T-cell (primary cell): ENCODE data around the gene U2AF1. TPM values are rescaled to one million over a fixed set of nuclear protein-coding genes. Genes with fewer than 3 reads are reported as not detected.
A peak's percentile ranks its signal among the peaks of the same experiment; 100 is the strongest.
"Not testable (repeated sequence)": the region's sequence is repeated elsewhere in the genome, so short reads cannot be mapped to it uniquely, and the experiment has no call there.

Source experiments
- ATAC-seq, 4 experiments: fragments of 200-7000 bp in 3 of 4; fragments of 150-1000 bp in 1 of 4; cut with Tn5 transposase; replicated peaks in 1 of 4; 1 replicate in 3 of 4; 2 replicates in 1 of 4; pipeline ENCODE4 v1.10.0; 2021; ENCODE audit warnings: moderate library complexity in 3 of 4, mild to moderate bottlenecking in 2 of 4, moderate number of reproducible peaks in 1 of 4
- CTCF ChIA-PET, 2 donors: fragments of 300-600 bp; sonication (Branson Sonifier 250); formaldehyde crosslinking; loops; one replicate each; lab custom pipeline; 2022; ENCODE audit warnings: antibody characterized with exemption in 2 of 2; lab: Charles Lee
- POLR2A ChIA-PET, 2 donors: fragments of 300-600 bp; sonication (Branson Sonifier 250); formaldehyde crosslinking; loops; one replicate each; lab custom pipeline; 2022; ENCODE audit warnings: antibody characterized with exemption in 2 of 2; lab: Charles Lee
- DNase-seq, 35 experiments: peaks; one replicate each; pipeline versions ENCODE4 v3.0.0 to v3.0.0-alpha.2; 2013 to 2023
- H3K27ac ChIP-seq: one replicate; pipeline ENCODE4 v1.5.1; 2013; ENCODE audit warnings: low read length
- H3K27me3 ChIP-seq, 2 experiments: replicated peaks in 1 of 2; 1 replicate in 1 of 2; 2 replicates in 1 of 2; pipeline versions ENCODE4 v1.6.1 to v1.7.0; 2013; ENCODE audit warnings: low read length in 1 of 2, mixed read lengths in 1 of 2; ENCODE audit not compliant: control insufficient read depth in 2 of 2, insufficient read depth in 2 of 2; ENCODE audit errors: extremely low read depth in 1 of 2
- H3K36me3 ChIP-seq, 2 donors: 1 replicate in 1 of 2; 2 replicates in 1 of 2; pipeline versions ENCODE4 v1.6.1 to v1.7.0; 2013; ENCODE audit warnings: low read length in 1 of 2; ENCODE audit not compliant: control insufficient read depth in 2 of 2, insufficient read depth in 1 of 2; ENCODE audit errors: extremely low read depth in 1 of 2
- H3K4me1 ChIP-seq, 2 experiments: 1 replicate in 1 of 2; 2 replicates in 1 of 2; pipeline versions ENCODE4 v1.6.1 to v1.7.0; 2013; ENCODE audit warnings: low read length in 2 of 2, mixed read lengths in 1 of 2; ENCODE audit not compliant: insufficient read depth in 2 of 2, control insufficient read depth in 1 of 2; ENCODE audit errors: extremely low read depth in 1 of 2
- H3K4me3 ChIP-seq, 2 donors: 1 replicate in 1 of 2; 2 replicates in 1 of 2; pipeline versions ENCODE4 v1.5.1 to v1.7.0; 2013; ENCODE audit warnings: mild to moderate bottlenecking in 2 of 2, low read length in 1 of 2, moderate library complexity in 1 of 2; ENCODE audit not compliant: control insufficient read depth in 1 of 2; ENCODE audit errors: extremely low read depth in 1 of 2
- H3K9me3 ChIP-seq: 2 replicates; pipeline ENCODE4 v1.7.0; 2013
- H3K27ac Mint-ChIP-seq, 2 donors: one replicate each; pipeline ENCODE4 v1.8.0; 2020 to 2021; ENCODE audit warnings: mild to moderate bottlenecking in 2 of 2, mixed read lengths in 2 of 2
- H3K27me3 Mint-ChIP-seq, 2 donors: one replicate each; pipeline ENCODE4 v1.8.0; 2021 to 2022; ENCODE audit warnings: mixed read lengths in 2 of 2
- H3K36me3 Mint-ChIP-seq: one replicate; pipeline ENCODE4 v1.8.0; 2021; ENCODE audit warnings: mixed read lengths
- H3K4me1 Mint-ChIP-seq, 3 donors: one replicate each; pipeline ENCODE4 v1.8.0; 2020 to 2022; ENCODE audit warnings: mixed read lengths in 3 of 3, mild to moderate bottlenecking in 1 of 3
- H3K4me3 Mint-ChIP-seq, 3 donors: one replicate each; pipeline ENCODE4 v1.8.0; 2020 to 2022; ENCODE audit warnings: mild to moderate bottlenecking in 3 of 3, mixed read lengths in 3 of 3, moderate library complexity in 3 of 3
- H3K9me3 Mint-ChIP-seq, 3 donors: one replicate each; pipeline ENCODE4 v1.8.0; 2020 to 2022; ENCODE audit warnings: mixed read lengths in 3 of 3
- WGBS: methylation state at CpG from one replicate; pipeline ENCODE4 v1.1.5; 2013; ENCODE audit warnings: missing lambda C conversion rate; ENCODE audit not compliant: insufficient coverage; 5-methylcytosine and 5-hydroxymethylcytosine counted together
- total RNA-seq, 35 experiments: library from RNA in 6 of 35; stranded (reverse) in 6 of 35; fragments of 120-200 nt in 1 of 35; gene quantifications; one replicate each; pipeline versions ENCODE4 v1.2.1 to v1.2.4 and lab custom pipeline; 2013 to 2026

Gene U2AF1
- total RNA-seq, 5 donors from 2014 or later (not counting 1 experiment from before 2014, with no cell fraction given) = 15.5 to 239 (median 73.0) TPM

DNA sequence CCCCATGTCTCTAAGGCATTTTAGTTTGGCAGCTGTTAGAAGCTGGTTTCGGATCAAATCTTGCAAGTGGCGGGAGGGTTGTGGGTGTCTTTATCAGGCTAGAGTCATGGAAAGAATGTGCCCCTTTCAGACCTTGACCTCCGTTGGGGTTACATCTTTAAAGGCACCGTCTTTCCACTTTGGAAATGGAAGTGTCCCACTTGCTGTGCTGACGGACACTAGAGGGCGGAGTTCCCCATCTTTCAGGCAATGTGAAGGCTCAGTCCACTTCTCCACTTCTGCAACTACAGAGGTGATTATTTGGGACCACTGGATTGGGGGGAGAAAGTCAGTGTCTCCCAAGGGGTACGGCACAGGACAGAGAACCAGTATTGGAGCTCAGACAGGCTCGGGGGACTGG lies 31.6 kb upstream of the U2AF1 start:
- H3K4me3 ChIP-seq, DNase-seq, H3K36me3 Mint-ChIP-seq, H3K27ac Mint-ChIP-seq, H3K9me3 Mint-ChIP-seq, POLR2A ChIA-PET, H3K27me3 Mint-ChIP-seq, ATAC-seq, CTCF ChIA-PET, H3K36me3 ChIP-seq, H3K27ac ChIP-seq, H3K4me1 Mint-ChIP-seq, H3K27me3 ChIP-seq, H3K4me1 ChIP-seq, H3K9me3 ChIP-seq, H3K4me3 Mint-ChIP-seq: not testable (repeated sequence)
- WGBS = no CpG with 5 or more reads among the region's 8 CpGs

DNA sequence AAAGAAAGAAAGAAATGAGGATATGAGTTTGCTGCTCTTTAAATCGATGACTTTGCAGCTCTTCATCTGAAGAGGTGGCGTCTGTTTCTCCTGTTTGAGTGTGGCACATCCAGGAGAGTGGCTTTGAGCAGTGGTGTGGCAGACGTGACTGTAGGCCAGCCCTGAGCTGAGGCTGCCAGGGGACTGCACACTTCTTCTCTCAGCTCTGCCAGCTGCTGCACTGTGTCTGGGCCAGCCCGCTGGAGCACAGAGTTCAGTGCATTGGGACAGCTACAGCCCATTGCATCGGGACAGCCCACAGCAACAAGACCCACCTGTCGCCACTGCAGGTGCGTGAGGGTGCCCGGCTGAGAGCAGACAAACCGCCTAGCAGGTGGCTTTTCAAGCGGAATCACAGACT lies 27.1 kb upstream of the U2AF1 start:
- CTCF ChIA-PET, H3K4me1 Mint-ChIP-seq, H3K9me3 Mint-ChIP-seq, H3K9me3 ChIP-seq, H3K4me1 ChIP-seq, H3K27ac ChIP-seq, H3K27me3 Mint-ChIP-seq, H3K4me3 ChIP-seq, ATAC-seq, H3K36me3 ChIP-seq, POLR2A ChIA-PET, DNase-seq, H3K4me3 Mint-ChIP-seq, H3K36me3 Mint-ChIP-seq, H3K27me3 ChIP-seq, H3K27ac Mint-ChIP-seq: not testable (repeated sequence)
- WGBS = no CpG with 5 or more reads among the region's 10 CpGs

DNA sequence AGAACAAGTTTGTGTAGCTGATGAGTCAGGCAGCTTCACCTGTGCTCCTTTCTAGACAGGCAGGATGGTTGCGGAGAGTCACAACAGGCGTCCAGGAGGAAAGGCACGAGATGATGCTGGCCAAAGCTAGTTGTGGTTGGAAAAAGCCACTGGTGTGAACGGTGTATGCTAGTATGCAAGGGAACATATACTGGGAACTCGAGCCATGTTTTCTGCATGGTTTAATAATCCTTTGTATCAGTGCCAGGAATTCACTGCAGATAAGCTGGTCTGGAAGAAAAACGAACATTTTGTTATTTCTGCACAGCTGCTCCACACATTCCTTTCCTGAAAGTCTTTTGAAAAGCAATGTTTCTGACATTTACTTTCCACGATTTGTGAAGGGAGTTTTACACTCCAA lies 22.7 kb upstream of the U2AF1 start:
- H3K9me3 Mint-ChIP-seq, H3K4me3 ChIP-seq, DNase-seq, H3K4me1 Mint-ChIP-seq, H3K36me3 ChIP-seq, ATAC-seq, H3K9me3 ChIP-seq, H3K27ac Mint-ChIP-seq, H3K4me3 Mint-ChIP-seq, H3K27me3 Mint-ChIP-seq, H3K4me1 ChIP-seq, CTCF ChIA-PET, H3K36me3 Mint-ChIP-seq, H3K27me3 ChIP-seq, POLR2A ChIA-PET, H3K27ac ChIP-seq: not testable (repeated sequence)
- WGBS = no CpG with 5 or more reads among the region's 7 CpGs

DNA sequence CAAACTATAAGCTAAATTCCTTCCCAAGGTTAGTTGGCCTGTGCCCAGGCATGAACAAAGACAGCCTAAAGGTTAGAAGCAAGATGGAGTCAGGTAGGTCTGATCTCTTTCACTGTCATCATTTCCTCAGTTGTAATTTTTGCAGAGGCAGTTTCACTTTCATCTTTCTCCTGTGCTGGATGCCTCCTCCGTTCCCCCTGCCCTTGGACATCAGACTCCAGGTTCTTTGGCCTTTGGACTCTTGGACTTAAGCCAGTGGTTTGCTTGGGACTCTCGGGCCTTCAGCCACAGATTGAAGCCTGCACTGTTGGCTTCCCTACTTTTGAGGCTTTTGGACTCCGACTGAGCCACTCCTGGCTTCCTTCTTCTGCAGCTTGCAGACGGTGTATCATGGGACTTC lies 8.6 kb upstream of the U2AF1 start:
- not testable (repeated sequence) for H3K4me3 Mint-ChIP-seq

DNA sequence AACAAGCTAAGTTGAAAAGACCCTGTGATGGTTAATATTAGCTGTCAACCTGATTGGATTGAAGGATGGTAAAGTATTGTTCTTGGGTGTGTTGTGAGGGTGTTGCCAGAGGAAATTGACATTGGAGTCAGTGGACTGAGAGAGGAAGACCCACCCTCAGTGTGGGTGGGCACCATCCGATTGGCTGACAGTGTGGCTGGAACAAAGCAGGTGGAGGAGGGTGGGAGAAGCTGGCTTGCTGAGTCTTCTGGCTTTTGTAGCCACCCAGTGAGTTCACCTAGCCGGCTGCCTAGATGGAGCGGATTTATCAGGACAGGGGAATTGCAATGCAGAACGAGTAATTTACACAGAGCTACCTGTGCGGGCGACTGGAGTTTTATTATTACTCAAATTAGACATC lies 7.1 kb upstream of the U2AF1 start:
- H3K27ac Mint-ChIP-seq, H3K4me3 ChIP-seq, H3K4me1 ChIP-seq, H3K9me3 ChIP-seq, H3K9me3 Mint-ChIP-seq, H3K36me3 Mint-ChIP-seq, H3K27me3 ChIP-seq, POLR2A ChIA-PET, CTCF ChIA-PET, DNase-seq, H3K27me3 Mint-ChIP-seq, H3K27ac ChIP-seq, H3K4me1 Mint-ChIP-seq, ATAC-seq, H3K4me3 Mint-ChIP-seq, H3K36me3 ChIP-seq: not testable (repeated sequence)
- no CpG with 5 or more reads among the region's 6 CpGs for WGBS

More for the DNA sequence above, 8.6 kb upstream of the U2AF1 start:
- H3K9me3 Mint-ChIP-seq, H3K27ac ChIP-seq, POLR2A ChIA-PET, H3K4me1 ChIP-seq, H3K27me3 Mint-ChIP-seq, ATAC-seq, H3K27ac Mint-ChIP-seq, H3K36me3 Mint-ChIP-seq, H3K36me3 ChIP-seq, H3K4me3 ChIP-seq, H3K4me1 Mint-ChIP-seq, H3K9me3 ChIP-seq, DNase-seq, H3K27me3 ChIP-seq, CTCF ChIA-PET: not testable (repeated sequence)
- no CpG with 5 or more reads among the region's 4 CpGs for WGBS

DNA sequence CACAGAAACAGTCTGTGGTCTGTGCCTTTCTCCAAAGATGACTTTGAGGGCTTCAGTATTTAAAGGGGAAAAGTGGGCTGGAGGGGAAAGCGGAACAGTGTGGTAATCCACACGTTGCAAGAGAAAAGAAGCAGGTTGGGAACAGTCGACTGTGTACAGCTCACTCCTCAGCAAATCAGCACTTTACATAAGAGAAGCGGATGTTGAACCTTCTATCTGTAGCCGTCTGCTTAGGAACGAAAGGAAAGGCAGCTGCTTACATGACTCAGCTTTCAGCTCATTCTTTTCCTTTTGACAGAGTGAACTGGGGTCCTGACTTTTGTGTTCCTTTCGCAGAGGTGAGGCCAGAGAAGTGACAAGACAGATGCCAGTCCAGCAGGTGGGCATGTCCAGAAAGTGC lies 1.6 kb upstream of the U2AF1 start:
- H3K9me3 ChIP-seq, H3K27me3 Mint-ChIP-seq, H3K4me1 Mint-ChIP-seq, H3K9me3 Mint-ChIP-seq, DNase-seq, H3K27ac Mint-ChIP-seq, H3K27me3 ChIP-seq, H3K36me3 ChIP-seq, H3K36me3 Mint-ChIP-seq, CTCF ChIA-PET, H3K27ac ChIP-seq, POLR2A ChIA-PET, H3K4me1 ChIP-seq, H3K4me3 ChIP-seq, H3K4me3 Mint-ChIP-seq: not testable (repeated sequence)
- WGBS = no CpG with 5 or more reads among the region's 7 CpGs
- ATAC-seq = peak in 3 of 4 experiments; percentile 22 to 54 (median 31)

DNA sequence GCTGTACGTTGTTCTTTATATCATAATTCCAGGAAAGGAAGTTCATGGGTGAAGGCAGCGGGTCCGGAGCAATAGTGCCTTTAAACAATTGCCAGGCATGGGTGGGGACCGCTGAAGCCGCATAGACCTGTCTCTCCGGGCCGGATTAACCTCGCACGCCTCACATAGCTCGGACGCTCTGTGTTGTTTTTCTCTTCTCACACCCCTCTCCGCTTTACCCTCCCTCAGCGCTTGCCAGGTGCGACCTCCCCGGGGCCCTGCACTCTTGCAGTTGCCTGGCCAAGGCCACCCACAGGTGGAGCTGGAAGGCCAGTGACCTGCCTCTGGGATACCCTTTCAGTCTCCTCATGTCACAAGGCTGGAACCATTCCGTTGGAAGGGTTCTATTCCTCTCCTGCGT lies 807 bp upstream of the U2AF1 start:
- H3K36me3 Mint-ChIP-seq, POLR2A ChIA-PET, H3K4me1 Mint-ChIP-seq, ATAC-seq, H3K4me1 ChIP-seq, H3K9me3 Mint-ChIP-seq, DNase-seq, H3K27me3 Mint-ChIP-seq, H3K4me3 ChIP-seq, H3K9me3 ChIP-seq, CTCF ChIA-PET, H3K4me3 Mint-ChIP-seq, H3K27me3 ChIP-seq, H3K27ac Mint-ChIP-seq, H3K36me3 ChIP-seq, H3K27ac ChIP-seq: not testable (repeated sequence)
- no CpG with 5 or more reads among the region's 17 CpGs for WGBS
